Esophagus squamous epithelium (tissue), 5 donors: ENCODE results near the gene SNAP29. TPM values are rescaled to one million over a fixed set of nuclear protein-coding genes. Genes with fewer than 3 reads are reported as not detected.
"Not testable (repeated sequence)": the region's sequence is repeated elsewhere in the genome, so short reads cannot be mapped to it uniquely, and the experiment has no call there.

Experiments used
- DNase-seq: peaks from one replicate; lab custom pipeline; 2025; lab: John Stamatoyannopoulos, UW
- H3K27ac ChIP-seq, 4 donors: fragments of 200-600 bp; sonication (generic); one replicate each; pipeline ENCODE4 v1.5.1; 2016 to 2019; ENCODE audit warnings: mild to moderate bottlenecking in 1 of 4
- H3K27me3 ChIP-seq, 4 donors: fragments of 200-600 bp; sonication (generic); 1 replicate in 3 of 4; 2 replicates in 1 of 4; pipeline versions ENCODE4 v1.5.1 to v1.6.0; 2017 to 2021; ENCODE audit warnings: antibody characterized with exemption in 1 of 4
- H3K36me3 ChIP-seq, 3 donors: fragments of 200-600 bp; sonication (generic); one replicate each; pipeline ENCODE4 v1.5.1; 2016 to 2019
- H3K4me1 ChIP-seq, 3 donors: fragments of 200-600 bp; sonication (generic); one replicate each; pipeline ENCODE4 v1.5.1; 2017 to 2019
- H3K4me3 ChIP-seq, 4 donors: fragments of 200-600 bp; sonication (generic); 1 replicate in 3 of 4; 2 replicates in 1 of 4; pipeline ENCODE4 v1.5.1; 2016 to 2019; ENCODE audit warnings: mild to moderate bottlenecking in 2 of 4, moderate library complexity in 1 of 4
- H3K9me3 ChIP-seq, 3 donors: fragments of 200-600 bp; sonication (generic); one replicate each; pipeline ENCODE4 v1.5.1; 2016 to 2019
- CTCF ChIP-seq, 6 experiments: fragments of 450-650 bp in 4 of 6; fragments of 200-600 bp in 2 of 6; sonication (generic) in 2 of 6; IDR thresholded peaks; one replicate each; pipeline ENCODE4 v1.5.1; 2016 to 2019; ENCODE audit warnings: antibody characterized with exemption in 6 of 6, mild to moderate bottlenecking in 4 of 6, moderate library complexity in 4 of 6
- POLR2A ChIP-seq, 4 donors: fragments of 450-650 bp; IDR thresholded peaks; one replicate each; pipeline ENCODE4 v1.6.1; 2017; ENCODE audit warnings: antibody characterized with exemption in 4 of 4, mild to moderate bottlenecking in 4 of 4, moderate library complexity in 3 of 4
- WGBS, 2 donors: methylation state at CpG; one replicate each; pipeline ENCODE4 v1.1.5; 2018; 5-methylcytosine and 5-hydroxymethylcytosine counted together
- intact Hi-C: fragments of 100-400 bp; cut with DNase I; formaldehyde crosslinking; loops from one replicate; pipeline ENCODE4 v1.15.0; 2022
- total RNA-seq, 4 donors: library from RNA; depleted of rRNA; stranded (reverse); fragments of >200 nt; gene quantifications; one replicate each; pipeline ENCODE4 v1.1.0, GENCODE V29; 2016
- donor health status: DM: yes; HTN: yes; CAD: no.

SNAP29 gene
- total RNA-seq, 4 donors from 2014 or later, result 13.0 to 19.6 (median 17.1) TPM

- no peaks in the 10 kb centered on the region for H3K27me3 ChIP-seq
- TF ChIP-seq POLR2A (IDR thresholded peaks at IDR 0.05), result no peak
- no peak for TF ChIP-seq CTCF (IDR thresholded peaks at IDR 0.05)
- H3K36me3 ChIP-seq, result peaks cover 0 to 98% (median 21%) of the 10 kb centered on the region in 3 donors
- intact Hi-C loops, result no loop called here
- H3K4me1 ChIP-seq, result no peaks in the 10 kb centered on the region
- no peak overlapping the region for H3K4me3 ChIP-seq
- no peak overlapping the region for H3K27ac ChIP-seq
- DNase-seq, result no peak
- H3K9me3 ChIP-seq, result no peaks in the 10 kb centered on the region
- WGBS, 2 donors, result 87 to 88% methylated on average over 3 of the region's 3 CpGs
Observed at GRCh38 chr22:20818471-20818870, 40.3 kb upstream of the SNAP29 start.

- TF ChIP-seq CTCF (IDR thresholded peaks at IDR 0.05) (no peak), POLR2A (IDR thresholded peaks at IDR 0.05) (no peak)
- no peak overlapping the region for H3K4me3 ChIP-seq
- no peaks in the 10 kb centered on the region for H3K9me3 ChIP-seq
- no peaks in the 10 kb centered on the region for H3K4me1 ChIP-seq
- peaks cover 0 to 98% (median 27%) of the 10 kb centered on the region in 3 donors for H3K36me3 ChIP-seq
- intact Hi-C loops, result no loop called here
- H3K27me3 ChIP-seq, result no peaks in the 10 kb centered on the region
- 93 to 98% methylated on average over 8 to 9 of the region's 9 CpGs for WGBS, 2 donors
- no peak for DNase-seq
- H3K27ac ChIP-seq, result no peak overlapping the region
Observed at GRCh38 chr22:20819471-20819870, 39.3 kb upstream of the SNAP29 start.

GRCh38 chr22:20821717-20822239 lies 37.0 kb upstream of the SNAP29 start:
- intact Hi-C loops, H3K4me1 ChIP-seq, H3K4me3 ChIP-seq, H3K9me3 ChIP-seq, H3K27me3 ChIP-seq, DNase-seq, H3K27ac ChIP-seq: not testable (repeated sequence)
- peaks cover 0 to 98% (median 27%) of the 10 kb centered on the region in 3 donors for H3K36me3 ChIP-seq
- WGBS, 2 donors, result 95 to 97% methylated on average over 4 to 7 of the region's 8 CpGs

- WGBS, 2 donors, result 95 to 98% methylated on average over 5 of the region's 5 CpGs
- no peak for TF ChIP-seq POLR2A (IDR thresholded peaks at IDR 0.05)
- TF ChIP-seq CTCF (IDR thresholded peaks at IDR 0.05), result no peak
- intact Hi-C loops, result no loop called here
- H3K4me1 ChIP-seq, result no peaks in the 10 kb centered on the region
- H3K9me3 ChIP-seq, result no peaks in the 10 kb centered on the region
- no peaks in the 10 kb centered on the region for H3K27me3 ChIP-seq
- H3K4me3 ChIP-seq, result no peak overlapping the region
- H3K27ac ChIP-seq, result no peak overlapping the region
- no peak for DNase-seq
- peaks cover 0 to 98% (median 27%) of the 10 kb centered on the region in 3 donors for H3K36me3 ChIP-seq
Observed at GRCh38 chr22:20822240-20822639, 36.6 kb upstream of the SNAP29 start.

- no peaks in the 10 kb centered on the region for H3K4me1 ChIP-seq
- no peak for TF ChIP-seq CTCF (IDR thresholded peaks at IDR 0.05)
- no peak for TF ChIP-seq POLR2A (IDR thresholded peaks at IDR 0.05)
- no peaks in the 10 kb centered on the region for H3K27me3 ChIP-seq
- no peak overlapping the region for H3K4me3 ChIP-seq
- H3K9me3 ChIP-seq, result no peaks in the 10 kb centered on the region
- intact Hi-C loops, result no loop called here
- H3K27ac ChIP-seq, result no peak overlapping the region
- 80 to 93% methylated on average over 1 of the region's 1 CpG for WGBS, 2 donors
- no peak for DNase-seq
- H3K36me3 ChIP-seq, result peaks cover 0 to 96% (median 22%) of the 10 kb centered on the region in 3 donors
Observed at GRCh38 chr22:20823264-20823663, 35.5 kb upstream of the SNAP29 start.

GRCh38 chr22:20825216-20825615 lies 33.6 kb upstream of the SNAP29 start:
- WGBS, 2 donors, result 90 to 95% methylated on average over 4 of the region's 4 CpGs
- H3K4me3 ChIP-seq, H3K4me1 ChIP-seq, H3K9me3 ChIP-seq, H3K27ac ChIP-seq, H3K27me3 ChIP-seq, intact Hi-C loops, DNase-seq: not testable (repeated sequence)
- peaks cover 0 to 95% (median 6%) of the 10 kb centered on the region in 3 donors for H3K36me3 ChIP-seq
